Kidney (tissue), 14 donors: ENCODE results near the gene ANXA2R. TPM values are rescaled to one million over a fixed set of nuclear protein-coding genes. Genes with fewer than 3 reads are reported as not detected.

Experiments used
- DNase-seq, 5 donors: peaks; one replicate each; pipeline ENCODE4 v3.0.0-alpha.2; 2013 to 2020
- FAIRE-seq: peaks from 2 replicates; lab custom pipeline; 2012; peaks lifted over from hg19 to GRCh38; lab: Jason Lieb, UNC
- H3K27ac ChIP-seq, 2 donors: one replicate each; pipeline ENCODE4 v1.7.0; 2013; ENCODE audit warnings: low read depth in 2 of 2, low read length in 2 of 2, inconsistent platforms in 1 of 2
- H3K27me3 ChIP-seq: one replicate; pipeline ENCODE4 v1.7.1; 2013; ENCODE audit warnings: low read length, inconsistent platforms; ENCODE audit not compliant: control insufficient read depth, insufficient read depth
- H3K36me3 ChIP-seq, 3 donors: one replicate each; pipeline versions ENCODE4 v1.7.0 to v1.7.1; 2013; ENCODE audit warnings: low read length in 3 of 3, control low read depth in 1 of 3, inconsistent platforms in 1 of 3; ENCODE audit not compliant: insufficient read depth in 3 of 3, control insufficient read depth in 2 of 3
- H3K4me1 ChIP-seq, 3 donors: one replicate each; pipeline versions ENCODE4 v1.7.0 to v1.7.1; 2013; ENCODE audit warnings: low read length in 3 of 3, inconsistent platforms in 1 of 3, low read depth in 1 of 3; ENCODE audit not compliant: control insufficient read depth in 2 of 3, insufficient read depth in 2 of 3
- H3K4me3 ChIP-seq, 3 donors: one replicate each; pipeline versions ENCODE4 v1.7.0 to v1.8.1; 2013; ENCODE audit warnings: low read length in 3 of 3, control low read depth in 1 of 3, inconsistent platforms in 1 of 3
- H3K9ac ChIP-seq, 3 donors: one replicate each; pipeline versions ENCODE4 v1.7.0 to v1.7.1; 2013; ENCODE audit warnings: low read length in 3 of 3, control low read depth in 1 of 3, inconsistent platforms in 1 of 3
- H3K9me3 ChIP-seq, 3 donors: one replicate each; pipeline versions ENCODE4 v1.7.0 to v1.7.1; 2013; ENCODE audit warnings: low read length in 3 of 3, control low read depth in 1 of 3, inconsistent platforms in 1 of 3; ENCODE audit not compliant: control insufficient read depth in 2 of 3, insufficient read depth in 1 of 3
- CTCF ChIP-seq: IDR thresholded peaks from 3 replicates; pipeline ENCODE4 v1.5.1; 2012; ENCODE audit warnings: mild to moderate bottlenecking, moderate library complexity, borderline replicate concordance; ENCODE audit not compliant: insufficient read depth; ENCODE audit errors: extremely low read depth
- intact Hi-C: fragments of 100-400 bp; cut with DNase I; formaldehyde crosslinking; loops from one replicate; pipeline ENCODE4 v1.11.1; 2022
- polyA plus RNA-seq: library from polyadenylated mRNA; stranded (reverse); fragments of 350-450 nt; fragmentation: Illumina TruSeq; extraction: RNeasy Lipid Tissue Mini Kit (QIAGEN cat#74804); gene quantifications from one replicate; pipeline ENCODE4 v1.2.3, GENCODE V29; 2014; ENCODE audit warnings: low read depth, low replicate concordance; ENCODE audit not compliant: insufficient read depth
- total RNA-seq: library from RNA; stranded (reverse); fragmentation: NEBNext Ultra II Directional; extraction: Animal tissue kit (Norgen Biotek cat#: 25700); gene quantifications from one replicate; pipeline ENCODE4 v1.2.1, GENCODE V29; 2021
- donor health status: control.
- donor health status: control.
- donor health status: control.
- donor health status: control.
- donor health status: control.
- donor health status: DM: yes; HTN: yes; CAD: no.
- donor health status: Normal renal cell carcinoma (clear cell type).

ANXA2R gene
- total and polyA plus RNA-seq, 2 donors from 2014 or later, result 2.0 to 4.6 TPM

DNA sequence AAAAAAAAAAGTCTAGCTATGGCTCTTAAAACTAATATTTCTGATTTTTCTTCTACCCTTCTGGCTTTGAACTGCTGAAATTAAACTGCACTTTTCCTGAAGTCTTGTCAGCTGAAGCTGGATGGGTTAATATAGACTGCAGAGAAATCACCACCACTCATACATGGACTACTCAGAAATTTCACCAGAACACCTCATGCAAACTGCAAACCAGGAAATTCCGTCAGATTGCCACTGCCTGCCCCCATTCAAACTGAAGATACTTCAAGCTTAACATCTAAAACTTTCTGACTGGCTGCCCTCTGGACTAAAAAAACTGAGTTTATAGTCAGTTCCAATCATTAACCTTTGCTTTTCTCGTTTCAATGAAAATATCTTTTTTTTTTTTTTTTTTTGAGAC lies 11.6 kb upstream of the ANXA2R start:
- no peak for DNase-seq
- no peak for FAIRE-seq
- Histone ChIP-seq H3K36me3 (no peaks in the 10 kb centered on the region), H3K4me1 (no peaks in the 10 kb centered on the region), H3K9me3 (no peaks in the 10 kb centered on the region), H3K4me3 (no peak overlapping the region), H3K9ac (no peak overlapping the region), H3K27ac (no peak overlapping the region), H3K27me3 (no peaks in the 10 kb centered on the region)
- intact Hi-C loops, result no loop called here
- no peak for TF ChIP-seq CTCF

DNA sequence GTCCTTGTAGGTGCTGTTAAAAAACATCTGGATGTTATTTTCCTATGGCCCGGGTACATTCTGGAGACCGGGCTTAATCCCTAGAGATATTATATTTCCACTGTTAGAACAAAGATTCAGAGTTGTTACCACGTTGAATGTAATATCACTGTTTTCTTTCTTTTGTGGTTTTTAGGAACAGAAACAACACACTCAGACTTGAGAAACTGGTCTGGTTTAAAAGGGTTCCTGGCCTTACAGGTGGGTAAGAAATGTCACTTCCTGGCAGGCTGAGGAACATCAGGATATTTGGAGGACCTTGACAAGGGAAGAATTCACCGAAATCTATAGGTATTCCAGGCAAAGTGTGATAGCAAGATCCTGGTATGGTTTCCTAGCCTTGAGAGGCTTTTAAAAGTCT lies 10.3 kb upstream of the ANXA2R start:
- Histone ChIP-seq H3K27ac (no peak overlapping the region), H3K4me1 (no peaks in the 10 kb centered on the region), H3K9ac (no peak overlapping the region), H3K36me3 (no peaks in the 10 kb centered on the region), H3K9me3 (no peaks in the 10 kb centered on the region), H3K4me3 (no peak overlapping the region), H3K27me3 (peaks cover 11% of the 10 kb centered on the region)
- intact Hi-C loops, result no loop called here
- no peak for TF ChIP-seq CTCF
- DNase-seq, result no peak
- no peak for FAIRE-seq

GRCh38 chr5:43049236-43049635 lies 9.1 kb upstream of the ANXA2R start:
- intact Hi-C loops, result no loop called here
- peaks cover 22% of the 10 kb centered on the region for H3K27me3 ChIP-seq
- H3K4me3 ChIP-seq, result no peak overlapping the region
- FAIRE-seq, result no peak
- H3K9me3 ChIP-seq, result no peaks in the 10 kb centered on the region
- no peaks in the 10 kb centered on the region for H3K4me1 ChIP-seq
- H3K36me3 ChIP-seq, result no peaks in the 10 kb centered on the region
- no peak overlapping the region for H3K9ac ChIP-seq
- no peak for DNase-seq
- no peak for TF ChIP-seq CTCF
- no peak overlapping the region for H3K27ac ChIP-seq

- Histone ChIP-seq H3K4me1 (peaks cover 0 to 4% (median 0%) of the 10 kb centered on the region in 3 donors), H3K4me3 (no peak overlapping the region), H3K9me3 (no peaks in the 10 kb centered on the region), H3K27me3 (peaks cover 38% of the 10 kb centered on the region), H3K9ac (no peak overlapping the region), H3K36me3 (no peaks in the 10 kb centered on the region), H3K27ac (no peak overlapping the region)
- intact Hi-C loops, result no loop called here
- TF ChIP-seq CTCF, result no peak
- no peak for FAIRE-seq
- no peak for DNase-seq
Measured at GRCh38 chr5:43046474-43046873, 6.4 kb upstream of the ANXA2R start.
